C4-2B (cell line): ENCODE measurements around the gene CPNE9.

Experiments
- ZFX ChIP-seq: fragments of 450-650 bp; IDR thresholded peaks from 2 replicates; pipeline ENCODE4 v1.6.1; 2017
- TF ChIP-seq, protein P1 (sequence below): fragments of 450-650 bp; conservative IDR thresholded peaks from 2 replicates; pipeline ENCODE4 v1.5.1; 2017; ENCODE audit warnings: mild to moderate bottlenecking

GRCh38 chr3:9725775-9726515 is 22.3 kb downstream of the CPNE9 start:
- TF ChIP-seq, protein P1, sequence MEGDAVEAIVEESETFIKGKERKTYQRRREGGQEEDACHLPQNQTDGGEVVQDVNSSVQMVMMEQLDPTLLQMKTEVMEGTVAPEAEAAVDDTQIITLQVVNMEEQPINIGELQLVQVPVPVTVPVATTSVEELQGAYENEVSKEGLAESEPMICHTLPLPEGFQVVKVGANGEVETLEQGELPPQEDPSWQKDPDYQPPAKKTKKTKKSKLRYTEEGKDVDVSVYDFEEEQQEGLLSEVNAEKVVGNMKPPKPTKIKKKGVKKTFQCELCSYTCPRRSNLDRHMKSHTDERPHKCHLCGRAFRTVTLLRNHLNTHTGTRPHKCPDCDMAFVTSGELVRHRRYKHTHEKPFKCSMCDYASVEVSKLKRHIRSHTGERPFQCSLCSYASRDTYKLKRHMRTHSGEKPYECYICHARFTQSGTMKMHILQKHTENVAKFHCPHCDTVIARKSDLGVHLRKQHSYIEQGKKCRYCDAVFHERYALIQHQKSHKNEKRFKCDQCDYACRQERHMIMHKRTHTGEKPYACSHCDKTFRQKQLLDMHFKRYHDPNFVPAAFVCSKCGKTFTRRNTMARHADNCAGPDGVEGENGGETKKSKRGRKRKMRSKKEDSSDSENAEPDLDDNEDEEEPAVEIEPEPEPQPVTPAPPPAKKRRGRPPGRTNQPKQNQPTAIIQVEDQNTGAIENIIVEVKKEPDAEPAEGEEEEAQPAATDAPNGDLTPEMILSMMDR, result no peak
- no peak for TF ChIP-seq ZFX
